K562 (cell line): ENCODE results near the gene BMP6. TPM values are rescaled to one million over a fixed set of nuclear protein-coding genes. Genes with fewer than 3 reads are reported as not detected.
"Not testable (repeated sequence)": the region's sequence is repeated elsewhere in the genome, so short reads cannot be mapped to it uniquely, and the experiment has no call there.

Source experiments
- ATAC-seq: fragments of 200-7000 bp; cut with Tn5 transposase; 3 replicates; pipeline ENCODE4 v1.9.1; 2020; ENCODE audit warnings: moderate library complexity
- BruUV-seq: library from RNA; stranded (reverse); fragments of 400-500 nt; replicated peaks from 2 replicates; lab custom pipeline; 2021; lab: Mats Ljungman, UMichigan
- CTCF ChIA-PET: fragments of 300-600 bp; formaldehyde crosslinking; extraction: SDS; loops from one replicate; lab custom pipeline; 2021; ENCODE audit warnings: low intra/inter-chr PET ratio; lab: Yijun Ruan, JAX
- POLR2A ChIA-PET: fragments of 300-600, 350-650 bp; sonication (Branson Sonifier 250); formaldehyde crosslinking; extraction: SDS; loops from one replicate; lab custom pipeline; 2021; ENCODE audit warnings: antibody characterized with exemption, inconsistent platforms; lab: Yijun Ruan, JAX
- DNase-seq, 4 experiments: peaks; one replicate each; pipeline versions ENCODE4 v3.0.0 to v3.0.0-alpha.2; 2011 to 2018; ENCODE audit warnings: low spot score in 3 of 4, mixed read lengths in 3 of 4; ENCODE audit errors: extremely low read depth in 1 of 4
- FAIRE-seq: peaks from 2 replicates; lab custom pipeline; 2011; peaks lifted over from hg19 to GRCh38; lab: Jason Lieb, UNC
- H2AFZ ChIP-seq: 2 replicates; pipeline ENCODE4 v1.6.0; 2011; ENCODE audit warnings: low read depth, low read length, control low read depth, inconsistent platforms
- H3K27ac ChIP-seq: fragments of 200-600 bp; 3 replicates; pipeline ENCODE4 v1.8.0; 2011; ENCODE audit warnings: low read depth, mild to moderate bottlenecking, control low read depth, inconsistent platforms, low read length, moderate library complexity, mixed read lengths; ENCODE audit errors: extremely low read depth
- H3K27me3 ChIP-seq, 2 experiments: fragments of 300-600 bp in 1 of 2; 2 replicates in 1 of 2; 3 replicates in 1 of 2; pipeline versions ENCODE4 v1.6.0 to v1.8.0; 2011; ENCODE audit warnings: inconsistent platforms in 2 of 2, low read length in 2 of 2, mild to moderate bottlenecking in 1 of 2, mixed read lengths in 1 of 2, moderate library complexity in 1 of 2; ENCODE audit not compliant: control insufficient read depth in 2 of 2, insufficient read depth in 2 of 2
- H3K36me3 ChIP-seq: fragments of 300-600 bp; 3 replicates; pipeline ENCODE4 v1.8.0; 2011; ENCODE audit warnings: mild to moderate bottlenecking, low read length, inconsistent platforms; ENCODE audit not compliant: control insufficient read depth, insufficient read depth
- H3K4me1 ChIP-seq, 2 experiments: fragments of 200-600 bp in 1 of 2; replicated peaks in 1 of 2; 2 replicates in 1 of 2; 3 replicates in 1 of 2; pipeline versions ENCODE4 v1.5.1 to v1.8.0; 2011; ENCODE audit warnings: inconsistent platforms in 2 of 2, low read length in 2 of 2, mild to moderate bottlenecking in 1 of 2, mixed read lengths in 1 of 2, moderate library complexity in 1 of 2; ENCODE audit not compliant: control insufficient read depth in 2 of 2, insufficient read depth in 2 of 2
- H3K4me2 ChIP-seq: 2 replicates; pipeline ENCODE4 v1.6.1; 2011; ENCODE audit warnings: low read length, control low read depth, inconsistent platforms, mixed read lengths; ENCODE audit not compliant: insufficient read depth
- H3K4me3 ChIP-seq: fragments of 200-600 bp; sonication (generic), shearing (Covaris generic); 2 replicates; pipeline ENCODE4 v1.5.1; 2016; ENCODE audit warnings: control low read depth, inconsistent platforms
- H3K79me2 ChIP-seq: fragments of 200-600 bp; 3 replicates; pipeline ENCODE4 v1.8.0; 2011; ENCODE audit warnings: low read length, inconsistent platforms; ENCODE audit not compliant: control insufficient read depth, insufficient read depth
- H3K9ac ChIP-seq, 2 experiments: 2 replicates each; pipeline versions ENCODE4 v1.6.0 to v1.6.1; 2011; ENCODE audit warnings: low read depth in 2 of 2, low read length in 2 of 2, control low read depth in 1 of 2, inconsistent platforms in 1 of 2, mild to moderate bottlenecking in 1 of 2, mixed read lengths in 1 of 2; ENCODE audit not compliant: insufficient read depth in 1 of 2
- H3K9me1 ChIP-seq: one replicate; pipeline ENCODE4 v1.6.0; 2011; ENCODE audit warnings: inconsistent platforms, mild to moderate bottlenecking, low read length, moderate library complexity; ENCODE audit not compliant: control insufficient read depth, insufficient read depth
- H3K9me3 ChIP-seq: replicated peaks from 2 replicates; pipeline ENCODE4 v1.5.1; 2011; ENCODE audit warnings: low read depth, low read length, inconsistent platforms; ENCODE audit not compliant: control insufficient read depth, insufficient read depth
- H4K20me1 ChIP-seq: replicated peaks from 2 replicates; pipeline ENCODE4 v1.6.1; 2011; ENCODE audit warnings: low read length, inconsistent platforms, mixed read lengths; ENCODE audit not compliant: control insufficient read depth, insufficient read depth
- ZNF146 ChIP-seq: IDR thresholded peaks from one replicate; pipeline ENCODE4 v1.6.1; 2018; ENCODE audit warnings: missing compliant biosample characterization; ENCODE audit not compliant: unreplicated experiment
- ZNF507 ChIP-seq: conservative IDR thresholded peaks from 2 replicates; pipeline ENCODE4 v1.6.1; 2017; ENCODE audit warnings: missing genetic modification characterization, missing compliant biosample characterization
- ZNF785 ChIP-seq: fragments of 250-450 bp; sonication (Bioruptor Pico); IDR thresholded peaks from 2 replicates; pipeline ENCODE4 v1.4.0; 2020; ENCODE audit warnings: mild to moderate bottlenecking
- WGBS: fragments of 100-300 bp; shearing (Covaris generic); methylation state at CpG from one replicate; pipeline ENCODE4 v1.1.6; 2016; ENCODE audit warnings: low coverage, mixed read lengths; ENCODE audit not compliant: insufficient coverage; ENCODE audit errors: missing lambda C conversion rate; 5-methylcytosine and 5-hydroxymethylcytosine counted together
- in situ Hi-C: fragments of 300-500 bp; cut with MboI; formaldehyde crosslinking; loops from 4 replicates; pipeline ENCODE4 v1.15.0; 2018; ENCODE audit warnings: inconsistent platforms, mixed read lengths
- intact Hi-C: fragments of 100-400 bp; cut with micrococcal nuclease; formaldehyde crosslinking; loops from 2 replicates; pipeline ENCODE4 v1.14.2; 2022
- polyA plus RNA-seq, 8 experiments: library from polyadenylated mRNA; depleted of rRNA in 4 of 8; stranded (reverse) in 5 of 8; unstranded in 3 of 8; fragments of >200 nt; fragmentation: Nextera tagmentation in 2 of 8; fragmentation: Illumina TruSeq in 1 of 8; extraction: Ambion mirVana in 2 of 8; extraction: Trizol in 1 of 8; gene quantifications; 2 replicates each; pipeline versions ENCODE4 v1.2.1 to v1.2.3, GENCODE V29; 2011 to 2014; ENCODE audit warnings: inconsistent platforms in 1 of 8, missing spikeins in 1 of 8
- total RNA-seq, 7 experiments: library from RNA; depleted of rRNA in 6 of 7; stranded (reverse); fragments of >200 nt in 6 of 7; fragmentation: Illumina TruSeq in 2 of 7; extraction: Trizol in 2 of 7; gene quantifications; 2 replicates each; pipeline versions ENCODE4 v1.2.1 to v1.2.3, GENCODE V29; 2011 to 2021; ENCODE audit warnings: low replicate concordance in 1 of 7

Gene BMP6
- total and polyA plus RNA-seq, 9 of the 15 experiments (the other 6 are each of a cell fraction or from before 2014, with no cell fraction given): 0.01 to 0.13 (median 0.06) TPM; not detected in 3

DNA sequence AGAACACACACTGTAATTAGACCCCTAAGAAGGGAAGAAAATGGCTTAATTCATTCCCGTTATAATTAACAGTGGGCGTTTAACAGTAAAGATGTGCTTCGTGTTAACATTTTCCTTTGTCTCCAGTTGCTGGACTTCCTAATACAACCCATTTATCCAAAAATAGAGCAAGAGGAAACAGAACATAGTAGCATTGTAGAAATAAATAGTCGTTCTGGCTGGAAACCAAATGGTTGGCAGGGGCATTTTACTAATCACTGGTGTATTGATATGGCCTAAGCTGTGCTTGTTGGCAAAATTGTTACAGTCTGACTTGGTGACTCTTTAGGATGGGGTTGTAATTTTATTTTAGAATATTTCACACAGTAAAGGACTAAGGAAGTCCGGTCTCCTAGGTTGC, 89.8 kb downstream of the BMP6 start:
- in situ Hi-C loops (no loop called here), intact Hi-C loops (loop anchor here (5.0 kb wide), 1 partner anchor 177 kb away; no protein-coding TSS in a partner anchor)
- no peak overlapping the region for H3K4me2 ChIP-seq
- TF ChIP-seq ZNF785 (CRISPR knock-in tag) (no peak), ZNF507 (tag) (no peak)
- no peak overlapping the region for H2AFZ ChIP-seq
- no peak overlapping the region for H3K27ac ChIP-seq
- ChIA-PET POLR2A (no interaction called here), CTCF (no interaction called here)
- H3K9me1 ChIP-seq: no peaks in the 10 kb centered on the region
- BruUV-seq: no TSS peak
- DNase-seq (no peak), FAIRE-seq (no peak), ATAC-seq (no peak)
- no peak overlapping the region for H3K4me3 ChIP-seq
- no peaks in the 10 kb centered on the region for H3K36me3 ChIP-seq
- no peaks in the 10 kb centered on the region for H3K9me3 ChIP-seq
- no peaks in the 10 kb centered on the region for H4K20me1 ChIP-seq
- peaks cover 14 to 17% of the 10 kb centered on the region in 2 experiments for H3K27me3 ChIP-seq
- H3K9ac ChIP-seq: no peak overlapping the region
- H3K79me2 ChIP-seq: no peaks in the 10 kb centered on the region
- 1% methylated on average over 5 of the region's 5 CpGs for WGBS
- no peaks in the 10 kb centered on the region for H3K4me1 ChIP-seq

DNA sequence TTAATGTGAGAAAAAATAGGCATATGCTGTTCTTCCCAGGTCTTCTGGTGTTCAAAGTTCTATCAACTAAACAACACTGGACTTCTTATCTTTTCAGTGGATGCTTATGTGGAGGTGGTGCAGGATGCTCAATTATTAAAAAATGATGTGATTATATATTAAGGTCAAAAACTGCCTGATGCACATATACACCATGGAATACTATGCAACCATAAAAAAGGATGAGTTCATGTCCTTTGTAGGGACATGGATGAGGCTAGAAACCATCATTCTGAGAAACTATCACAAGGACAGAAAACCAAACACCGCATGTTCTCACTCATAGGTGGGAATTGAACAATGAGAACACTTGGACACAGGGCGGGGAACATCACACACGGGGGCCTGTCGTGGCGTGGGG, 91.3 kb downstream of the BMP6 start:
- H3K27ac ChIP-seq, H3K36me3 ChIP-seq, FAIRE-seq, in situ Hi-C loops, POLR2A ChIA-PET, H3K9ac ChIP-seq, ATAC-seq, H3K9me1 ChIP-seq, H4K20me1 ChIP-seq, CTCF ChIA-PET, H3K4me3 ChIP-seq: not testable (repeated sequence)
- TF ChIP-seq ZNF146 (CRISPR knock-in tag): peak; percentile 67
- TF ChIP-seq, all 486 proteins: peak for 1; not testable (repeated sequence) for 485
- H3K9me3 ChIP-seq, H3K4me2 ChIP-seq, DNase-seq, H3K4me1 ChIP-seq, BruUV-seq, H2AFZ ChIP-seq, H3K79me2 ChIP-seq: not testable (repeated sequence)
- WGBS: 0% methylated on average over 1 of the region's 5 CpGs
- intact Hi-C loops: loop anchor here (5.0 kb wide), 1 partner anchor 175 kb away; no protein-coding TSS in a partner anchor
- peaks cover 16 to 19% of the 10 kb centered on the region in 2 experiments for H3K27me3 ChIP-seq
